ENCODE measurements around the gene RABGEF1. TPM values are rescaled to one million over a fixed set of nuclear protein-coding genes. Genes with fewer than 3 reads are reported as not detected.

The RABGEF1 gene
- total and polyA plus RNA-seq, 2 donors (not counting 3 experiments of a cell fraction or from before 2014, with no cell fraction given): 11.6 to 15.5 TPM

- FAIRE-seq (no peak), DNase-seq (ENCODE audit: low read depth, low spot score) (no peak)
- Histone ChIP-seq H3K79me2 (ENCODE audit: control insufficient read depth, insufficient read depth, low read length) (no peaks in the 10 kb centered on the region), H3K9ac (replicated peaks; ENCODE audit: extremely low read depth, insufficient read depth, low read length) (no peak overlapping the region), H3K4me3 (replicated peaks in 1 of 3; ENCODE audit: insufficient read depth in 1 of 3, low read depth in 1 of 3, low read length in 3 of 3) (no peak overlapping the region), H3K4me2 (ENCODE audit: insufficient read depth, low read length) (no peak overlapping the region), H2AFZ (ENCODE audit: low read depth, low read length) (no peak overlapping the region), H3K9me1 (replicated peaks; ENCODE audit: control insufficient read depth, extremely low read depth, insufficient read depth, low read length) (no peaks in the 10 kb centered on the region), H3K27me3 (ENCODE audit: control insufficient read depth in 2 of 2, insufficient read depth in 2 of 2, low read length in 2 of 2) (no peaks in the 10 kb centered on the region), H3K36me3 (ENCODE audit: control insufficient read depth in 2 of 2, extremely low read depth in 1 of 2, insufficient read depth in 2 of 2, low read length in 2 of 2) (no peaks in the 10 kb centered on the region), H3K4me1 (ENCODE audit: control insufficient read depth, extremely low read depth, insufficient read depth, low read length) (no peaks in the 10 kb centered on the region), H3K9me3 (replicated peaks; ENCODE audit: control insufficient read depth, insufficient read depth, low read length) (no peaks in the 10 kb centered on the region), H4K20me1 (replicated peaks; ENCODE audit: control insufficient read depth, extremely low read depth, insufficient read depth, low read length) (no peaks in the 10 kb centered on the region), H3K27ac (ENCODE audit: insufficient read depth, low read depth, low read length) (no peak overlapping the region)
- intact Hi-C loops (cut with micrococcal nuclease): no loop called here
- TF ChIP-seq EZH2 (IDR thresholded peaks at IDR 0.05; ENCODE audit: borderline replicate concordance, low read depth, low read length, severe bottlenecking): no peak
- no peak for TF ChIP-seq FOS (IDR thresholded peaks at IDR 0.05; ENCODE audit: borderline replicate concordance, insufficient read depth, low read length)
- TF ChIP-seq, protein P1, sequence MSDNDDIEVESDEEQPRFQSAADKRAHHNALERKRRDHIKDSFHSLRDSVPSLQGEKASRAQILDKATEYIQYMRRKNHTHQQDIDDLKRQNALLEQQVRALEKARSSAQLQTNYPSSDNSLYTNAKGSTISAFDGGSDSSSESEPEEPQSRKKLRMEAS (IDR thresholded peaks at IDR 0.05; ENCODE audit: insufficient read depth, insufficient read length): no peak
- TF ChIP-seq GATA2 (IDR thresholded peaks at IDR 0.05; ENCODE audit: insufficient read depth, insufficient read length, low read depth, low read length): no peak
- TF ChIP-seq POLR2A (IDR thresholded peaks at IDR 0.05; ENCODE audit: low read depth, low read length): no peak
- TF ChIP-seq POLR2AphosphoS5 (IDR thresholded peaks at IDR 0.05; ENCODE audit: insufficient read depth, low read depth, low read length): no peak
- TF ChIP-seq, protein P2, sequence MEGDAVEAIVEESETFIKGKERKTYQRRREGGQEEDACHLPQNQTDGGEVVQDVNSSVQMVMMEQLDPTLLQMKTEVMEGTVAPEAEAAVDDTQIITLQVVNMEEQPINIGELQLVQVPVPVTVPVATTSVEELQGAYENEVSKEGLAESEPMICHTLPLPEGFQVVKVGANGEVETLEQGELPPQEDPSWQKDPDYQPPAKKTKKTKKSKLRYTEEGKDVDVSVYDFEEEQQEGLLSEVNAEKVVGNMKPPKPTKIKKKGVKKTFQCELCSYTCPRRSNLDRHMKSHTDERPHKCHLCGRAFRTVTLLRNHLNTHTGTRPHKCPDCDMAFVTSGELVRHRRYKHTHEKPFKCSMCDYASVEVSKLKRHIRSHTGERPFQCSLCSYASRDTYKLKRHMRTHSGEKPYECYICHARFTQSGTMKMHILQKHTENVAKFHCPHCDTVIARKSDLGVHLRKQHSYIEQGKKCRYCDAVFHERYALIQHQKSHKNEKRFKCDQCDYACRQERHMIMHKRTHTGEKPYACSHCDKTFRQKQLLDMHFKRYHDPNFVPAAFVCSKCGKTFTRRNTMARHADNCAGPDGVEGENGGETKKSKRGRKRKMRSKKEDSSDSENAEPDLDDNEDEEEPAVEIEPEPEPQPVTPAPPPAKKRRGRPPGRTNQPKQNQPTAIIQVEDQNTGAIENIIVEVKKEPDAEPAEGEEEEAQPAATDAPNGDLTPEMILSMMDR (IDR thresholded peaks at IDR 0.05; ENCODE audit: extremely low read depth in 1 of 2, insufficient read depth in 1 of 2, low read depth in 1 of 2, low read length in 2 of 2): no peak
- ChIA-PET CTCF (no interaction called here), POLR2A (no interaction called here)
- no TSS peak for BruUV-seq (replicated peaks)
- dilution Hi-C loops (cut with MboI; ENCODE audit: extremely low pct_ligation_motif_present, low sequenced_read_pairs): no loop called here
These were observed 118.8 kb downstream of the RABGEF1 start for GRCh38 chr7:66859339-66859738.

All from endothelial cell of umbilical vein (primary cell).